ENCODE measurements around the gene FGF2.
A peak's percentile ranks its signal among the peaks of the same experiment; 100 is the strongest.

The FGF2 gene

DNA sequence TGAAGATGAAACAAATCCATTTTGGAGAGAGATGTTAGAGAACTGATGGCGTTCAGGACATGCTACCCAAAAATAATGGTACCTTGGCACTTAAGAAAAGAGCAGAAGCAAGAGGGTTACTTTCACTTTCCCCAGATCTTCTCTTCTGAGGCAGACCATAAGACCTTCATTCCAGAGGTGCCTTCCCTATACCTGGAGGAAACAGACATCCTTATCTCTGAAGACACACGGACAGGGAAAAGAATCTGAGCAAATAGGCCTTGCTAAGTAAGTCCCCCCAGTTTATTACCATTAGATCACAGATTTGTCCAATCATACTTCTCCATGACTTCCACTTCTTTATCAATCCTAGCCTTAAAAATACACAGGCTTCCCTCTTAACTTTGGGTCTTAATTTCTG lies 2.0 kb upstream of the FGF2 start:
- H4K8ac ChIP-seq (ENCODE audit: low read depth, low read length): no peak overlapping the region
- no peak overlapping the region for H2BK5ac ChIP-seq (ENCODE audit: low read length)
- no peaks in the 10 kb centered on the region for H3K36me3 ChIP-seq (replicated peaks in 1 of 2; ENCODE audit: control insufficient read depth in 2 of 2, insufficient read depth in 2 of 2, low read length in 2 of 2)
- WGBS, 2 donors (ENCODE audit: extremely low coverage in 2 of 2, insufficient read length in 2 of 2, insufficient replicate concordance in 1 of 2): no CpG with 5 or more reads among the region's 2 CpGs
- no peak overlapping the region for H3K18ac ChIP-seq (ENCODE audit: low read length)
- H3K14ac ChIP-seq (ENCODE audit: low read length): no peak overlapping the region
- no peak overlapping the region for H3K9ac ChIP-seq (ENCODE audit: low read depth, low read length, poor library complexity)
- no peak overlapping the region for H3K4me3 ChIP-seq (ENCODE audit: low read length in 2 of 2)
- no peak overlapping the region for H2AK5ac ChIP-seq (ENCODE audit: low read depth, low read length)
- H2BK12ac ChIP-seq (ENCODE audit: low read length): no peak overlapping the region
- H3K23ac ChIP-seq (ENCODE audit: low read depth, low read length, poor library complexity): no peak overlapping the region
- H3K9me3 ChIP-seq (replicated peaks in 1 of 2; ENCODE audit: control insufficient read depth in 2 of 2, insufficient read depth in 1 of 2, low read depth in 1 of 2, low read length in 2 of 2): no peaks in the 10 kb centered on the region
- H2AFZ ChIP-seq (ENCODE audit: low read length): no peak overlapping the region
- no peak overlapping the region for H3K27ac ChIP-seq (replicated peaks; ENCODE audit: low read length)
- H2BK120ac ChIP-seq (ENCODE audit: low read depth, low read length): no peak overlapping the region
- no peak overlapping the region for H3K4ac ChIP-seq (ENCODE audit: low read length)
- H4K91ac ChIP-seq (ENCODE audit: low read depth, low read length, poor library complexity): no peak overlapping the region
- no peak for DNase-seq (ENCODE audit: low spot score)
- H3K79me1 ChIP-seq (ENCODE audit: low read depth, low read length): peaks cover 5% of the 10 kb centered on the region
- no peaks in the 10 kb centered on the region for H3K27me3 ChIP-seq (ENCODE audit: control insufficient read depth in 3 of 3, insufficient read depth in 3 of 3, low read depth in 1 of 3, low read length in 3 of 3)
- peaks cover 1 to 2% of the 10 kb centered on the region in 2 donors for H3K4me1 ChIP-seq (ENCODE audit: control insufficient read depth in 2 of 2, insufficient read depth in 1 of 2, low read depth in 1 of 2, low read length in 2 of 2)
- no peak overlapping the region for H3K4me2 ChIP-seq (ENCODE audit: insufficient read depth, low read length, poor library complexity, severe bottlenecking)
- no peak overlapping the region for H2BK15ac ChIP-seq (ENCODE audit: low read length)

DNA sequence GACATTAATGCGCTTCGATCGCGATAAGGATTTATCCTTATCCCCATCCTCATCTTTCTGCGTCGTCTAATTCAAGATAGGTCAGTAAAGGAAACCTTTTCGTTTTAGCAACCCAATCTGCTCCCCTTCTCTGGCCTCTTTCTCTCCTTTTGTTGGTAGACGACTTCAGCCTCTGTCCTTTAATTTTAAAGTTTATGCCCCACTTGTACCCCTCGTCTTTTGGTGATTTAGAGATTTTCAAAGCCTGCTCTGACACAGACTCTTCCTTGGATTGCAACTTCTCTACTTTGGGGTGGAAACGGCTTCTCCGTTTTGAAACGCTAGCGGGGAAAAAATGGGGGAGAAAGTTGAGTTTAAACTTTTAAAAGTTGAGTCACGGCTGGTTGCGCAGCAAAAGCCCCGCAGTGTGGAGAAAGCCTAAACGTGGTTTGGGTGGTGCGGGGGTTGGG lies 528 bp upstream of the FGF2 start:
- no peak for DNase-seq (ENCODE audit: low spot score)
- Histone ChIP-seq H2AK5ac (ENCODE audit: low read depth, low read length) (no peak overlapping the region), H2BK12ac (ENCODE audit: low read length) (no peak overlapping the region), H3K4me3 (ENCODE audit: low read length in 2 of 2) (peak overlapping the region; percentile 71 to 89), H4K91ac (ENCODE audit: low read depth, low read length, poor library complexity) (no peak overlapping the region), H3K27me3 (ENCODE audit: control insufficient read depth in 3 of 3, insufficient read depth in 3 of 3, low read depth in 1 of 3, low read length in 3 of 3) (no peaks in the 10 kb centered on the region), H3K27ac (replicated peaks; ENCODE audit: low read length) (peak overlapping the region; percentile 22), H3K79me1 (ENCODE audit: low read depth, low read length) (peaks cover 5% of the 10 kb centered on the region), H3K9me3 (replicated peaks in 1 of 2; ENCODE audit: control insufficient read depth in 2 of 2, insufficient read depth in 1 of 2, low read depth in 1 of 2, low read length in 2 of 2) (no peaks in the 10 kb centered on the region), H3K18ac (ENCODE audit: low read length) (no peak overlapping the region), H3K4ac (ENCODE audit: low read length) (no peak overlapping the region), H3K4me2 (ENCODE audit: insufficient read depth, low read length, poor library complexity, severe bottlenecking) (peak overlapping the region; percentile 71), H2BK5ac (ENCODE audit: low read length) (no peak overlapping the region), H3K9ac (ENCODE audit: low read depth, low read length, poor library complexity) (no peak overlapping the region), H2BK120ac (ENCODE audit: low read depth, low read length) (no peak overlapping the region), H2BK15ac (ENCODE audit: low read length) (no peak overlapping the region), H3K14ac (ENCODE audit: low read length) (no peak overlapping the region), H3K4me1 (ENCODE audit: control insufficient read depth in 2 of 2, insufficient read depth in 1 of 2, low read depth in 1 of 2, low read length in 2 of 2) (peaks cover 1 to 2% of the 10 kb centered on the region in 2 donors), H3K23ac (ENCODE audit: low read depth, low read length, poor library complexity) (no peak overlapping the region), H3K36me3 (replicated peaks in 1 of 2; ENCODE audit: control insufficient read depth in 2 of 2, insufficient read depth in 2 of 2, low read length in 2 of 2) (peaks cover 0 to 2% of the 10 kb centered on the region in 2 donors), H2AFZ (ENCODE audit: low read length) (peak overlapping the region; percentile 94), H4K8ac (ENCODE audit: low read depth, low read length) (no peak overlapping the region)
- no CpG with 5 or more reads among the region's 18 CpGs for WGBS, 2 donors (ENCODE audit: extremely low coverage in 2 of 2, insufficient read length in 2 of 2, insufficient replicate concordance in 1 of 2)

- peak overlapping the region; percentile 84 for H2BK12ac ChIP-seq (ENCODE audit: low read length)
- H3K4ac ChIP-seq (ENCODE audit: low read length): peak overlapping the region; percentile 66
- H2BK120ac ChIP-seq (ENCODE audit: low read depth, low read length): no peak overlapping the region
- peak overlapping the region; percentile 70 for H3K27ac ChIP-seq (replicated peaks; ENCODE audit: low read length)
- peak overlapping the region; percentile 83 for H3K23ac ChIP-seq (ENCODE audit: low read depth, low read length, poor library complexity)
- no peaks in the 10 kb centered on the region for H3K9me3 ChIP-seq (replicated peaks in 1 of 2; ENCODE audit: control insufficient read depth in 2 of 2, insufficient read depth in 1 of 2, low read depth in 1 of 2, low read length in 2 of 2)
- peak overlapping the region; percentile 85 for H2BK5ac ChIP-seq (ENCODE audit: low read length)
- H3K4me3 ChIP-seq (ENCODE audit: low read length in 2 of 2): peak overlapping the region; percentile 89 to 100
- peaks cover 0 to 9% of the 10 kb centered on the region in 2 donors for H3K36me3 ChIP-seq (replicated peaks in 1 of 2; ENCODE audit: control insufficient read depth in 2 of 2, insufficient read depth in 2 of 2, low read length in 2 of 2)
- peak overlapping the region; percentile 59 for H3K4me2 ChIP-seq (ENCODE audit: insufficient read depth, low read length, poor library complexity, severe bottlenecking)
- peak overlapping the region; percentile 92 for H2BK15ac ChIP-seq (ENCODE audit: low read length)
- WGBS, 2 donors (ENCODE audit: extremely low coverage in 2 of 2, insufficient read length in 2 of 2, insufficient replicate concordance in 1 of 2): no CpG with 5 or more reads among the region's 57 CpGs
- no peak overlapping the region for H4K8ac ChIP-seq (ENCODE audit: low read depth, low read length)
- H3K14ac ChIP-seq (ENCODE audit: low read length): peak overlapping the region; percentile 92
- peak overlapping the region; percentile 94 for H2AFZ ChIP-seq (ENCODE audit: low read length)
- H3K27me3 ChIP-seq (ENCODE audit: control insufficient read depth in 3 of 3, insufficient read depth in 3 of 3, low read depth in 1 of 3, low read length in 3 of 3): no peaks in the 10 kb centered on the region
- H3K9ac ChIP-seq (ENCODE audit: low read depth, low read length, poor library complexity): peak overlapping the region; percentile 98
- peak overlapping the region; percentile 97 for H2AK5ac ChIP-seq (ENCODE audit: low read depth, low read length)
- DNase-seq (ENCODE audit: low spot score): peak; percentile 23
- peak overlapping the region; percentile 100 for H3K18ac ChIP-seq (ENCODE audit: low read length)
- no peak overlapping the region for H4K91ac ChIP-seq (ENCODE audit: low read depth, low read length, poor library complexity)
- H3K4me1 ChIP-seq (ENCODE audit: control insufficient read depth in 2 of 2, insufficient read depth in 1 of 2, low read depth in 1 of 2, low read length in 2 of 2): peaks cover 1 to 2% of the 10 kb centered on the region in 2 donors
- peaks cover 5% of the 10 kb centered on the region for H3K79me1 ChIP-seq (ENCODE audit: low read depth, low read length)
Observed at GRCh38 chr4:122827258-122827878, 737 bp downstream of the FGF2 start.

DNA sequence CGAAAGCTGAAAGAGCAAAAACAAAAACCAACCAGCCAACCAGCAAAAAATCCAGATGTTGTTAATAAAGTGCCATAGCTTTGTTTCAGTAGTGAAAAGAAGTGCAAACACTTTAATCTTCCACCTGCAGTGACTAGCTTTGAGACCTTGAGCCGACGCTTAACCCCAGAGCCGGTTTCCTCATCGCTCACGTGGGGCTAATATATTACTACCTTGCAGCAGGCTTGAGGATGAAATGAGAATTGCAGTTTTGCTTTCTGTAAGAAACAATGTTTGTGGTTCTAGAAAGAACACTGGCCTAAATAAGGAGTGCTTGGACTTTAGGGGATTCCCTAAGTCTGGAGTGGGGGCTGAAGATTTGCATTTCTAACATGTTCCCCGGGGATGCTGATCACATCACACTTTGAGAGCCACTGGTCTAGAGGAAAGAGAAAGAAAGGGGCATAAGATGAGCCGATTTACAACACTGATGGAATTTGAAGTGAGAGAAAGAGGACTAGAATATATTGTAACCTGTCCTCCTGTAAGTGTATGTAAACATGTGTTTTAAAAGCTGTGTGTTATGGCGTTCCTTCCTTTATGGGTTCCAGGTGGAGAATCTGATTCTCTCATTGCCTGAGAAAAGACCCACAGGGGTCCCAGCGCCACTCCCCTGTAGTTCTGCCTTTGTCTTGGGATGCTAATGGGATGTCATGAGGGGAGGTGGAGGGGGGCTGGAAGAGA lies 1.4 kb downstream of the FGF2 start:
- Histone ChIP-seq H2BK120ac (ENCODE audit: low read depth, low read length) (no peak overlapping the region), H3K4me3 (ENCODE audit: low read length in 2 of 2) (peak overlapping the region; percentile 89 to 100), H3K4me1 (ENCODE audit: control insufficient read depth in 2 of 2, insufficient read depth in 1 of 2, low read depth in 1 of 2, low read length in 2 of 2) (peaks cover 1 to 5% of the 10 kb centered on the region in 2 donors), H3K4ac (ENCODE audit: low read length) (no peak overlapping the region), H3K36me3 (replicated peaks in 1 of 2; ENCODE audit: control insufficient read depth in 2 of 2, insufficient read depth in 2 of 2, low read length in 2 of 2) (peaks cover 0 to 9% of the 10 kb centered on the region in 2 donors), H2AK5ac (ENCODE audit: low read depth, low read length) (no peak overlapping the region), H3K23ac (ENCODE audit: low read depth, low read length, poor library complexity) (peak overlapping the region; percentile 83), H3K9ac (ENCODE audit: low read depth, low read length, poor library complexity) (no peak overlapping the region), H3K27me3 (ENCODE audit: control insufficient read depth in 3 of 3, insufficient read depth in 3 of 3, low read depth in 1 of 3, low read length in 3 of 3) (no peaks in the 10 kb centered on the region), H3K18ac (ENCODE audit: low read length) (no peak overlapping the region), H2BK5ac (ENCODE audit: low read length) (no peak overlapping the region), H2BK15ac (ENCODE audit: low read length) (no peak overlapping the region), H3K27ac (replicated peaks; ENCODE audit: low read length) (peak overlapping the region; percentile 70), H3K9me3 (replicated peaks in 1 of 2; ENCODE audit: control insufficient read depth in 2 of 2, insufficient read depth in 1 of 2, low read depth in 1 of 2, low read length in 2 of 2) (no peaks in the 10 kb centered on the region), H3K4me2 (ENCODE audit: insufficient read depth, low read length, poor library complexity, severe bottlenecking) (peak overlapping the region; percentile 59), H2BK12ac (ENCODE audit: low read length) (no peak overlapping the region), H2AFZ (ENCODE audit: low read length) (peak overlapping the region; percentile 94), H3K14ac (ENCODE audit: low read length) (no peak overlapping the region), H3K79me1 (ENCODE audit: low read depth, low read length) (peaks cover 5% of the 10 kb centered on the region), H4K8ac (ENCODE audit: low read depth, low read length) (no peak overlapping the region), H4K91ac (ENCODE audit: low read depth, low read length, poor library complexity) (no peak overlapping the region)
- DNase-seq (ENCODE audit: low spot score): peak; percentile 58
- WGBS, 2 donors (ENCODE audit: extremely low coverage in 2 of 2, insufficient read length in 2 of 2, insufficient replicate concordance in 1 of 2): no CpG with 5 or more reads among the region's 10 CpGs
